NCI-H69 (cell line): ENCODE results near the gene RASSF10.

Source experiments
- DNase-seq: peaks from one replicate; lab custom pipeline; 2025; lab: John Stamatoyannopoulos, UW

Gene RASSF10

DNA sequence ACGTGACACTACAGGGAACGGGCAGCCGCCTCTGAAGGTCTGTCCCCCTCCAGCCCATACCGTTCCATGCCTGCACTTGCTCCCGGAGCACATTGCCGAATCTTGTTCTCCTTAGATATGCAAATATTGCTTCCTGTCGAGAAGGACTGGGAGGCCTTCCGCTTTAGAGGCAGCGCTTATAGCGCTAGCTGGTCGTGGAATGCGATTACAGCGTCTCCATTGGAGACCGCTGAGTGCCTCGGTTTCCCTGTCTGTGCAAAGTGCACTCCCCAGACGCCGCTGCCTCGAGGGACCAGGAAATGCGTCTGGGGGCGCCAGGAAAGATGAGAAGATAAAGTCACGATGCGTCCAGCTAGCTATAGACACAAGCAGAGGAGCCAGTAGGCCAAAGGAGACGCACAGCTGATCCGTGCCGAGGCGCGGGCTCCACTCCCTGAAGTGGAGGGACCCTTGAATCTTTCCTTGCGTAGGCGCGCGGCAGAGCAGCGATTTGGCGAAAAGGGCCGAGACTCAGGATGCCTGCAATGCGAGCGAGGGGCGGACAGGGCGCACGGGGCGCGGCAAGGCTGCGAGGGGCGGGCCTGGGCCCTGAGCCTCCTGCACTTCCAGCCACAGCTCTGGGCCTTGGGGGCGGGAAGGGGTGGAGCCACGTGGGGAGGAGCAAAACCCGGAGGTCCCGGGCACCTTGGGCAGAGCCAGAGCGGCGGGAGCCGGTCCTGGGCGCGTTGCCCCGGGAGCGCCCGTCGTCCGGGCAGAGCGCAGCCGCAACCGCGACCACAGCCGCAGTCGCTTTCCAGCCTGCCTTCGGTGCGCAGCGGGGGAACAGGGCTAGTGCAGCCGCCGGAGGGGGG is at the start of gene RASSF10:
Gene RASSF10, plus strand, starts transcription at position 692 of the 851 bp plus-strand sequence. CDS start 261 bp downstream, outside the sequence.
- DNase-seq = peak; percentile 90

DNA sequence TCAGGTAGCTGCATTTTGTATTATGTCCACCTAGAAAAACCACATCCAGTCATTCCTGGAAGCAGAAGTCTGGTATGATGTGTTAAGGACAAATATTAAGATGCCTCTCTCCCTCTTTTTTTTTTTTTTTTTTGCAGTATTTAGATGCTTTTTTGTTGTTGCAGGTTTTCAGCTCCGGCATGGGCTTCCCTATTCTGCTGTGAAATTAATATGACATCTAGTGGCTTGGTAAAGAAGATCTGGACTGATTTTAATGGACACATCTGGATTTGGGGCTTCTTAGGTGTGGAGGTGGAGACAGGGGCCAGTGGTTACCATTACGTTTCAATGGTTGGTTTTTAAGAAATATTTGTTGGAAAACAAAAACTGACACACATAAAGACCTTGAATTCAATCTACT is 47.5 kb upstream of the RASSF10 start:
- DNase-seq = peak; percentile 40

DNA sequence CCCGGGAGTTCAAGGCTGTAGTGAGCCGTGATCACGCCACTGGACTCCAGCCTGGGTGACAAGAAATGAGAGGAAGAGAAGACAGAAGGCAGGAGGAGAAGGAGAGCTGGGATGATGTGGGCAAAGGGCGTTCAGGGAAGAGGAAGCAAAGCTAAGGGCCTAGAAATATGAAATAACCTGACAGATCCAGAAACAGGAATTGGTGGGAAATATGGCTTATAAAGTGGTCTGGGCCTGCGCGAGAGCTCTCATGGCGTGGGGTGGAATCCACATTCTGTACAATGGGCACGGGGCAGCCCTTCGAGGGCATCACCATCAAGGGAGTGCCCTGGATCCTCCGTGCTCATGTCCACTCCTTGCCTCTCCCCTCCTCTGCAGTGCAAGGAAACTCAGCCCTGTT is 46.8 kb upstream of the RASSF10 start:
- DNase-seq = no peak

DNA sequence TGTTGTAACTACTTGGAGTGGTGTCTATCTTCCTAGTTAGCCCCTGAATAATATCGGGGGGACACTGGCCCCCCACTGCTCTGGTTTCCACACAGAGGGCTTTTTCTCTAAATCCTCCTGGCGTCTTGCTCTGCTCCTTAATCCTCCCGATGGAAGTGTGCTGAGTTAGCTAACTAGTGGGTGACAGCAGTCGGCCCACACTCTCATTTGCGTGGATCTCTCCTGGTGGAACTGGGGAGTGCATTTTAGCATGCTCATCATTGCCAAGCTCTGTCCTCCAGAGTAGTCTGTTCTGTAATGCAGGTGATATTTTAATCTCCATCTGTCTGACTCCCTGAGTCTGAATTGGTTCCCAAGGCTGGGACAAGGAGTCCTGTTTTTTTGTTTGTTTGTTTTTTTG is 46.1 kb upstream of the RASSF10 start:
- DNase-seq = peak; percentile 13

DNA sequence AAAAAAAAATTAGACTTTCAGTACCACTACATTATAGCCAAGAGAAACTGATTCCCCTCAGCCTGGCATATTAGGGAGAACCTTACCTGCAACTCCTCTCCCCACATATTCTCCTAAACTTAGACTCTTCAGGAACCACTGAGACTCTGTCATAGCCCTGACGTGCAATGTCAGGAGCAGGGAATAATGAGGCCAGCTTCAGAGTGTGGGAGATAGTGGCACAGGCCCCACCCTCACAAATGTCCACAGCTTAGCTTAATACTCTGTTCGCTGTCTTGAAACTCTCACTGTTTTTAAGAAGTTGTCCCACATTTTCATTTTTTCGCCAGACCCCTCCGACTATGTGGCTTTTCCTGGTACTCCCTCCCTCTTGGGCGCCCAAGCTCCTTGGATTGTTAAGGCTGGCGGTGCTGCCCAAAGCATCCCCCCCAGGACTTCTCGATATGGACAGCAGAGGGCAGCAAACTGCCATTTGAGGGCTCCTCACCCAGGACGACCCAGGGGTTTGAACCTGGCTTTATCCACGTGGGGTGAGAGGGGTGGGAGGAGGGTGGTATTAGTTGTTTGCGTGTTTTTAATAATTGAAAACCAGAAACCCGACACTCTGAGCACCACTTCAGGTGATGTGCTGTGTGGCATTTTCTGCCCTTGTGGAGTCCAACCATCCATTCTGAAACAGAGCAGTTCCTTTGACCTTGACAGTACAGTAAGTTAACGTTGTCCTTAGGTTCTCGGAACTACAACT is 45.2 kb upstream of the RASSF10 start:
- peak; percentile 84 for DNase-seq

DNA sequence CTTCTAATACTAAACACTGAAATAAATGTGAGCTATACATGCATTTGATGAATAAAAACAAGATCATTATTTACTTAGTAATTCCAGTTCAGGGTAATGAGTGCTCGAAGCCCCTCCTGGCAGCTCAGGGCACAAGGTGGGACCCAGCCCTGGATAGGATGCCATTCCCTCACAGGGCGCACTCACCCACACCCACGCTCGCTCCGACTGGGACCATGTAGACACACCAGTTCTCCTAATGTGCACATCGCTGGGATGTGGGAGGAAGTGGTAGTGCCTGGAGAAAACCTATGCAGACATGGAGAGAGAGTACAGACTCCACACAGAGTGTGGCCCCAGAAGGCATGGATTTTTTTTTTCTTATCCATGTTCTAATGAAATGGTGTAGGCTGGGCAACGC is 44.5 kb upstream of the RASSF10 start:
- DNase-seq = no peak

DNA sequence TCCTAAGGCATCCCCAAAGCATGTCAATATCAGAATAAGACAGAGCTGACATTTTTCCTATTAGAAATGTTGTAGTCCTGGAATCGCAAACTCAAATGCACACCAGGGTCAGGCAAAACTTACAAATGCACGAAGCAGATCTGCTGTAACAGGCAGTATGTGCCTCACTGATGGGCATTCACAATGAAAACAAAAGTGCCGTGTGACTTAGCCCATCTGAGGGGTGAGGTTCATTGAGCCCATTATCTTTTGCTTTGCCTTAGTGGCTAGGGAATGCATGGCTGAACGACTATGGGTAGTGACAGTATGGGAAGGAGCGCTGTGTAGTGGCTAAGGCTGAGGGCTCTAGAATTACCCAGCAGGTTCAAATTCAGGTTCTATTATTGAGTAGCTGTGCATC is 43.1 kb upstream of the RASSF10 start:
- DNase-seq = peak; percentile 38

DNA sequence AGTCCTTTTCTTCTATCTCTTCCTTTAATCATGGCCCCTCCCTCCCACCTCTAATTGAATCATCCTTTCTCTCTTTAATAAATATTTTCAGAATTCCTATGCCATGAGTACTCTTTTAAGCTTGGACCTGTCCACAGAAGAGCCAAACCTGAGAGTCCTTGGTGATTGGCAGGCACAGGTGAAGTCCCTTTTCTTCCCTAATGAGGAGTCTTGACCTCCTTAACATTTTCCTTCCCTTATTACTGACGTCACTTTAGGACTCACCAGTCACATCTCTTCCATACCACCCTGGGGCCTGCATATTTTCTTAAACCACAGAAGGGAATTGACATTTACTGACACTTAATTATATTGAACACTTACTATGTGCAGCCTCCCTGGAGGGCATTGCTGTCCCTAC is 41.0 kb upstream of the RASSF10 start:
- no peak for DNase-seq

DNA sequence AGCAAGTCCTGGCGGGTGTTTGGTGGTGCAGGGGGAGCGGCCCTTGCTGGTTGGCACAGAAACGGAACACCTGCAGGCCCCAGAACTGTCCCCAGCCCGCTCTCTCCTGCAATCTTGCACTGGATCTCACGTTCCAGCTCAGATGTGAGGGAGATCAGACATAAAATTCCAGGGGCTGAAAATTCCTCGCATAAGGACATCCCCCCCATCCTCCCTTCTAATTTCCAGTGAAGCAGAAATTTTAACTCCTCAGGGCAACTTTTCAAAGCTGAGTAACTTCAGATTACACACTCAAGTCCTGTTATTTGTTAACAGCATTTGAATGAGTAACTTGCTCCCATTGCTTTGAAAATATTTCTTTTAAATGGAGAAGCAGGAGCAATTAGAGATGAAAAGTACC is 40.3 kb upstream of the RASSF10 start:
- no peak for DNase-seq

DNA sequence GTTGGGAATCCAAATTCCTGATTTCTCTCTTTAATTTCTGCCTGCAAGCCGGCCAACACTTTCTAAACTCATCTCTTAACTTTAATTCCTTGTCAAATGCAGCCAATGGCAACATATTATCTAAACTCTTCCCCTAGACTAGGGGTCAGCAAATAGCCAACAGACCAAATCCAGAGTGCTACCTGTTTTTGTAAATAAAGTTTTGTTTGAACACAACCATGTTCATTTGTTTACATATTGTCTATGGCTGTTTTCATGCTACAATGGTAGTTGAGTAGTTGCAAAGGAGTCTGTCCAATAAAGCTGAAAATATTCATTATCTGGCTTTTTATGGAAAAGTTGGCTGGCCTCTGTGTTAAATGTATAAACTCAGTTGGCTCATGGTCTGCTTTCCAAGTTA is 37.2 kb upstream of the RASSF10 start:
- no peak for DNase-seq

DNA sequence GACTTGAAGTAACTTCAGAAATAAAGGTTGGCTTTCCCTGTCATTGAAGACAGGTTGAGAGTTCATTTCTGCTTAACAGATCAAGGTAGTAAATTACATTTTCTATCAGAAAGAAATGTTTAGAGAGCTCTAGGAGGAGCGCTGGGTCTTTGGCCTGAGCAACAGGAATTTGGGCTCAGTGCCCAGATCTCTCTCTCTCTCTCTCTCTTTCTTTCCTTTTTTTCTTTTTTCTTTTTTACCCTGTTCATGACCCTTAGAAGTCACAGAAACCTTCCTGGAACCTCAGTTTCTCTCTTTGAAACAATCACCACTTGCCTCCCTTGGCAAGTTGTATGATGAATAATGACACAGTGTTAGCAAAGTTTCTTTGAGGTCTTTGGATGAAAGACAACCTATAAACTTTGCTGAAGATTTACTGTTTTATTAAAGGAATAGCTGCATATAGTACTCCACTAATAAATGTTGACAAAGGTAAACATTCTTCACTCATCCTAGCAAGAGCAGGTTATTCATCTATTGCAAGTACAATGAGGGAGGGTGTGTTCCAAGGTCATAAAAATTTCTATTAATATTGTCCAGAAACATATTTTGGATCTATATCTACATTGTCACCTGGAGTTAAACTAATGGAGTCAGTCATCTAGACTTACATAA is 35.5 kb upstream of the RASSF10 start:
- DNase-seq = peak; percentile 18

DNA sequence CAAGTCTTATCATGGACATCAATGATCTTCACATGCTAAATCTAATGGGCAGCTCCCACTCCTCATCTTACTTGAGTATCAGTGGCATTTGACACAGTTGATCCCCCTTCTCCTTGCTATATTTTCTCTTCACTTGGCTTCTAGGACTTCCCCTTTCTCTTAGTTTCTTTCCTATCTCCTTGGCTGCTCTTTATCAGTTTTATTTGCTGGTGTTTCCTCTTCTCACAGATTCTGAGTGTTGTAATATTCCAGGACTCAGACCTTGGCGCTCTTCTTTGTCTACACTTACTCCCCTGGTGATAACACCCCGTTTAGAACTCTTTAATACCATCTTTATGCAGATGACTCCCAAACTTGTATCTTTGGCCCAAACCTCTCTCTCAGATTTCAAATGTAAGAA is 33.9 kb upstream of the RASSF10 start:
- no peak for DNase-seq

DNA sequence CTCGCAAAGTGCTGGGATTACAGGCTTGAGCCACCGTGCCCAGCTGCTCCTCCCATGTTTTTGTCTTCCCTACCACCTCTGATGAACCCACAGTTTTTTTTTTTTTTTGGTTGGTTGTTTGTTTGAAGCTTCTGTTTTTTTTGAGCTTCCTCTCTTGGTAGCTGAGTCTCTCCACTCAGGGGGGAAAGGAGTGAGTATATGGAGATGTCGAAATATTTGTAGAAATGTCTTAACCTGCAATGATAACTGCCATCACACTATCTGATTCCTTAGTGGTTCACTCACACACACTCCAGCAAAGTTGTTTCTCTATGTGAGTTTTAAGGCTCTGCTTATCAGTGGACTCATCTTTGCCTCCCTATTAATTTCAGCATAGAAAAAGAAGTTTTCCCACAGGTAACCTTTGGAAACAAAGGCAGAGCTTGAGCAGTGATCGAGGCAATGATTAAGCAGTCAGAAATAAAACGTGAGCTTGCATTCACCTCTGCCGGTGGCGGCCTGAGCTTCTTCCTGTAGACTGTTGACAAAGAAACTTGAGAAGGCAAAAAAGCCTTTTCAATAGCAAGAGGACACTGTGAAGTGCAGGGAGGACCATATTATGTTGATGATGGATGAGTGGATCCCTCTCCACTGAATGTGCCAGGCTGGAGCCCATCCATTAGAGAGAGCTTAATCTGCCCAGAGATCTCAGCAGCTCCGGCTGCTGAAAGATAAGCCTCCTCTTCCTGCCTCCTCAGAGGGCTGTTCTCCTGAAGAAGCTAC is 29.0 kb upstream of the RASSF10 start:
- DNase-seq = peak; percentile 95

DNA sequence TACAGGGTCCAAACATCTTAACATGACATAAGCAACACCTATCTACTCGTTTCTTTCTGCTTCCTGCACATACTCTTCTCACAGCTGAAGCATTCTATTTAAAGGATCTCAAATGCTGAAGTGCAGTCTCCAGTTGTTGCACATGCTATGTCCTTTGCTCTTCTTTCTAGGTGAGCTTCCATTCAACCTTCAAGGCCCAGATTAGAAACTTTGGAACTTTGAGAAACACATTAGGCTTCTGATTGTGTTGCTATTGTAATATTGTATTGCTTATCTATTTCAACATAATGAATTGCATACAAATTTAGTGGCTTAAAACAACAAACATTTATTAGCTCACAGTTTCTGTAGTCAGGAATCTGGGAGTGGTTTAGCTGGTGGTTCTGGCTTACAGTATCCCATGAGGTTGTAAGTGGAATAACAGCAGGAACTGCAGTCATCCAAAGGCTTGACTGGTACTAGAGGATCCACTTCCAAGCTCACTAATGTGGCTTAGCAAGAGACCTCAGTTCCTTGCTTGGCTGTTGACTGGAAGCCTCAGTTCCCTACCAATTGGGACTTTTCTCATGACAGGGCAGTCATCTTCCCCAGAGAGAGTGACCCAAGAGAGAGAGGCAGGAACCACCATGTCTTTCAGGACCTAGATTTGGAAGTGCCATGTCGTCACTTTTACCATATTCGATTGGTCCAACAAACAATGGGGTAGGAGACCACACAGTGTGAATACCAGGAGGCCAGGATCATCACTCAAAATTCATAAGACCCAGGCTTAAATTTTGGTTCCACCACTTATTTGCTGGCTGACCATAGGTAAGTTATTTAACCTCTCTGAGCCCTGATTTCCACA is 27.2 kb upstream of the RASSF10 start:
- DNase-seq = no peak

DNA sequence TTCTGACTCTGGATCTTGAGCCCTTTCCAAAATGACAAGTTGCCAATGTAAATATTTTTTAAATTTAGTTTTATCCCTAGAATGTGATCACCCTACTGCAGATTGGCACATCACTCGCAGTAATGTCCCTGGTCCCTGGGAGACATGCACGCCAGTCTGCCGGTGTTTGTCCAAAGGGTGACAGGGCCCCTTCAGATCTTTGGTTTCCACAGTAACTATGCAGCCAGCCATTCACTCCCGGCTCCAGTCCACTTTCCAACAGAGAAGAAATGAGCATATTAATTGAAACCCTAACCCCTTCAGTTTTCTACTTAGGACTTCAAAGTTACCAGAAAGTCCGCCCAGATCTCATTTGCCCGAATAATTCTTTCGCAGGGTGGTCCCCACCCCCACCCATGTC is 25.8 kb upstream of the RASSF10 start:
- DNase-seq = no peak

DNA sequence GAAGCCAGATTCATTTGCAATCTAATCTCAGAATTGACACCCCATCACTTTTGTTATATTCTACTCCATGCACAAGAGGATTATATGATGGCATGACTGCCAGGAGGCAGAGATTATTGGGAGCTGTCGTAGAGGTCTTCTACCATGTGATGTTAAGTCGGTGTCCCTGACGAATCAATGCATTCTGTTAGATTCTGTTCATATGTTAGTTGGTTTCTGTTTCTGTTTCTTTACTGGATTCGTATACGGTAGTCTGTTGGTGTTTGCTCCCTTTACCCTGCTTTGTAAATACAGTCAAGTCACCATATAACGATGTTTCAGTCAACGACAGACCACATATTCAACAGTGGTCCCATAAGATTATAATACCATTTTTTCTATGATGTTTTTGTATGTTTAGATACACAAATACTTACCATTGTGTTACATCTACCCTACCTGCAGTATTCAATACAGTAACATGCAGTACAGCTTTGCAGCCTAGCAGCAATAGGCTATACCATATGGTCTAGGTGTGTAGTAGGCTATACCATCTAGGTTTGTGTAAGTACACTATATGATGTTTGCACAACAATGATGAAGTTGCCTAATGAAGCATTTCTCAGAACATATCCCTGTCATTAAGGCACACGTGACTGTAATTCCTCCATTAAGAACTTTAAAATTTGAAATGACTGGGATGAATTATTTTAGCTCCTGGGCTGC is 22.8 kb upstream of the RASSF10 start:
- DNase-seq = peak; percentile 62

DNA sequence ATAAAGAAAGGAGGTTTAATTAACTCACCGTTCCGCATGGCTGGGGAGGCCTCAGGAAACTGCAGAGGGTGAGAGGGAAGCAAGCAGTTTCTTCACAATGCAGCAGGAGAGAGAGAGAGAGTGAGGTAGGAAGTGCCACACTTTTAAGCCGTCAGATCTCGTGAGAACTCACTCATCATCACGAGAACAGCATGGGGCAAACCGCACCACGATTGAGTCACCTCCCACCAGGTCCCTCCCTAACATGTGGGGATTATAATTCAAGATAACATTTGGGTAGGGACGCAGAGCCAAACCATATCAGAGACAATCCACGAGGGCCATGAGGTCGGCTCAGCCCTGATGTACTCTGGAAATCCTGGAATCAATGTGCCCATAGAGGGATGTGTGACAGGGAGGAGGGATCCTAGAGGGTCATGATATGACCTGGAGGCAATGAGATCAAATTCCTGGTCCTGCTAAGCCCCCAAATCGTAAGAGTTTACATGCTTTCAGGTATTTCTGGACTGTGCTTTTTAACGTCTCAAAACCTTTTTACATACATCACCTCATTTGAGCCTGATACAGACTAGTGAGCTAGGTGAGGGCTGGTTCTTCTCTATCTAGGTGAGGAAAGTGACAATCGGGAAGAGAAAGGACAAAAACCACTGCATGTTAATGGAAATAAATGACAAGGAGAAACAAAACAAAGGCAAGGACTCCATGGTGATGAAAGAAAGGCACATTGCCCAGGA is 19.5 kb upstream of the RASSF10 start:
- DNase-seq = no peak

DNA sequence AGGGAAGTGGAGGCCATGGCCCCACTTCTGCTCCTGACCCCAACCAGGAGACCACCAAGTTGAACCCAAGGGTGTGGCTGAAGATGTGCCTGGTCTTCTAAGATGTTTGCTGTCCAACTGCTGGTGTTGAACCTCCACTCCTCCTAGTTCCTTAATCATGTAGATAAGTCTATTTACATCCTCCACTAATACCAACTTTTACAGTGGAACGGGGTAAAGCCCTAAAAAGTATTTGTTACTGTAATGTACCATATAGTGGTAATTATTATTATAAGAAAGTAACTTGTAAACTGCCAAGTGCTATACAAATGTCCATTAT is 19.0 kb upstream of the RASSF10 start:
- no peak for DNase-seq

DNA sequence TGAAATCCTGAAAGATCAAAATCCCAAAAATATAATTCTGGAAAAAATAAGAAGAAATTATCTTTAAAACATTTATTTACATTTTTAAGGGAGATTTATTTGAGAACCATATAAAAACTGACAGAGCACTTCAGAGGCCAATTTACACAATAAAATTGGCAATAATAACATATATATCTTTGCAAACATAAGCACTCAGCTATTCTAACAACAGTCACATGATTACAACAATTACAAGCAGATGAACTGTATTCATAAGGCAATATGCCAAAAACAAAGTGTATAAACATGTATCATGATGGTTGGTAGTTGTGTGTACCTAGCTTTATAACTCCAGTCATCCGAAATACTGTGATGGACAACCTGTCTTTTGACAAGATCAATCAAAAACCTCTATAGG is 17.7 kb upstream of the RASSF10 start:
- DNase-seq = no peak

DNA sequence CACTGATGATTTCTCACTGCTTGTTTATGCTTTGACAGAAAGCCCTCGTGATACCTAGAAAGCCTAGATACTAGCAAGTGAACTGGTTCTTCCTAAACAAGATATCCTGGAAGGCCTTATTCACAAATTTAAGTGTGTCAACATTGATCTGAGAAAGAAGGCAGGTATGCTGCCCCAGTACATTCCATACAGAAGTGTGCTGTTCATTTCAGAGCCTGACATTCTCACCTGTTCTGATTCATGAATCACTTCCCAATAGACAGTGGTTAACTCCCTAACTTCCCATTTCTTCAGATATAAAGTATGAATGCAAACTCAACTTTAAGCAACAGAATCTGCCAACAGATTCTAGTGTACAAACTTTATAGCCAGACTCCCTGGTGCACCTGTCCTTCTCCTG is 15.5 kb upstream of the RASSF10 start:
- no peak for DNase-seq
